Neutrophil (primary cell): Measurements from ENCODE around the gene CDC42EP3.

Experiments used
- H3K27ac ChIP-seq: fragments of 200-600 bp; sonication (generic); 2 replicates; pipeline ENCODE4 v1.5.1; 2016; ENCODE audit warnings: mild to moderate bottlenecking, moderate library complexity
- H3K27me3 ChIP-seq: fragments of 200-600 bp; sonication (generic); 2 replicates; pipeline ENCODE4 v1.6.0; 2016; ENCODE audit warnings: mild to moderate bottlenecking
- H3K36me3 ChIP-seq: fragments of 200-600 bp; sonication (generic); 2 replicates; pipeline ENCODE4 v1.5.1; 2017
- H3K4me1 ChIP-seq, 2 experiments: fragments of 200-600 bp in 1 of 2; sonication (generic) in 1 of 2; 1 replicate in 1 of 2; 2 replicates in 1 of 2; pipeline versions ENCODE4 v1.5.1 to v1.6.1; 2013 to 2016; ENCODE audit warnings: low read depth in 1 of 2, low read length in 1 of 2, mild to moderate bottlenecking in 1 of 2, moderate library complexity in 1 of 2; ENCODE audit not compliant: control insufficient read depth in 1 of 2, insufficient read depth in 1 of 2
- H3K4me3 ChIP-seq, 2 experiments: fragments of 200-600 bp in 1 of 2; sonication (generic) in 1 of 2; 1 replicate in 1 of 2; 2 replicates in 1 of 2; pipeline ENCODE4 v1.5.1; 2013 to 2016; ENCODE audit warnings: low read depth in 1 of 2, low read length in 1 of 2, mild to moderate bottlenecking in 1 of 2, moderate library complexity in 1 of 2
- H3K9me3 ChIP-seq: fragments of 200-600 bp; sonication (generic); 2 replicates; pipeline ENCODE4 v1.5.1; 2016
- CTCF ChIP-seq: fragments of 200-600 bp; sonication (generic); IDR thresholded peaks from 2 replicates; pipeline ENCODE4 v1.5.1; 2016; ENCODE audit warnings: antibody characterized with exemption

The CDC42EP3 gene

DNA sequence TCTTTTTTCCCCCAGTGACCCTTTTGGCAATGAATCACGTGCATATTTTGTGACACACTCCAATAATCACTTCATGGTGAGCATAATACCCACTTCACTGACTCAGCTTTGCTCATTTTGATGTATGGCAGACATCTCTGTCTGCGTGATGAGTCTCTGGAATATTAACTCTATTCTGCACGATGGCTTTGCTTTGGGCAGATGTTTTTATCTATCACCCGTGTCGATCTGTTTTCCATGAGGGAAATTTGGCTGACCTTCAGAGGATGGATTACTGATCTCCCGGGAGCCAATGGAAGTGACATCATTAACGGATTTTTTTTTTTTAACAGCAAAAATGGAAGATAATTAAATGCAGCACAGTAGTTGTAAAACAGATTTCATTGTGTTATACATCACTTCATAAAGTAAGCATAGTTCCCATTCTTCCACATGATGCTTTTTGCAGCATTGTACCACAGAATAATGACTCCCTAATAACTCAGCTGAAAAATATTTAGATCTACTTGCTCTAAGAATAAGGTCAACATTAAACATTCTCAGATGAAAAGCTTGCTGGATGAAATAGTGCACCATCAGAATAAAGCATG, 29.8 kb downstream of the CDC42EP3 start:
- H3K27ac ChIP-seq = peak overlapping the region; percentile 96

GRCh38 chr2:37639631-37640030, 31.8 kb downstream of the CDC42EP3 start:
- H3K4me1 ChIP-seq = peaks cover 61 to 77% of the 10 kb centered on the region in 2 experiments
- no peaks in the 10 kb centered on the region for H3K9me3 ChIP-seq
- TF ChIP-seq CTCF = no peak
- peaks cover 36% of the 10 kb centered on the region for H3K36me3 ChIP-seq
- H3K27ac ChIP-seq = peak overlapping the region; percentile 99
- H3K27me3 ChIP-seq = no peaks in the 10 kb centered on the region
- no peak overlapping the region for H3K4me3 ChIP-seq

More for the DNA sequence above, 29.8 kb downstream of the CDC42EP3 start:
- H3K4me3 ChIP-seq = no peak overlapping the region
- H3K9me3 ChIP-seq = no peaks in the 10 kb centered on the region
- H3K36me3 ChIP-seq = peaks cover 56% of the 10 kb centered on the region
- H3K4me1 ChIP-seq = peaks cover 61 to 77% of the 10 kb centered on the region in 2 experiments
- no peaks in the 10 kb centered on the region for H3K27me3 ChIP-seq
- TF ChIP-seq CTCF = no peak

GRCh38 chr2:37638973-37639372, 32.5 kb downstream of the CDC42EP3 start:
- Histone ChIP-seq H3K4me1 (peaks cover 61 to 77% of the 10 kb centered on the region in 2 experiments), H3K4me3 (no peak overlapping the region), H3K27ac (peak overlapping the region; percentile 99), H3K36me3 (peaks cover 30% of the 10 kb centered on the region), H3K27me3 (no peaks in the 10 kb centered on the region), H3K9me3 (no peaks in the 10 kb centered on the region)
- no peak for TF ChIP-seq CTCF

GRCh38 chr2:37637985-37638384, 33.5 kb downstream of the CDC42EP3 start:
- no peaks in the 10 kb centered on the region for H3K27me3 ChIP-seq
- H3K36me3 ChIP-seq = peaks cover 21% of the 10 kb centered on the region
- H3K27ac ChIP-seq = peak overlapping the region; percentile 99
- peaks cover 61 to 77% of the 10 kb centered on the region in 2 experiments for H3K4me1 ChIP-seq
- no peak for TF ChIP-seq CTCF
- no peaks in the 10 kb centered on the region for H3K9me3 ChIP-seq
- no peak overlapping the region for H3K4me3 ChIP-seq

- no peaks in the 10 kb centered on the region for H3K9me3 ChIP-seq
- no peak overlapping the region for H3K4me3 ChIP-seq
- H3K27ac ChIP-seq = peak overlapping the region; percentile 99
- TF ChIP-seq CTCF = no peak
- H3K27me3 ChIP-seq = no peaks in the 10 kb centered on the region
- H3K36me3 ChIP-seq = peaks cover 15% of the 10 kb centered on the region
- peaks cover 56 to 71% of the 10 kb centered on the region in 2 experiments for H3K4me1 ChIP-seq
Measured at GRCh38 chr2:37637190-37637860, 34.1 kb downstream of the CDC42EP3 start.
